Activated CD8-positive, alpha-beta memory T cell treated with anti-CD3 and anti-CD28 coated beads, Interleukin-2, amount 50 U/mL, for 1 hour (primary cell): ENCODE data around the gene PGLYRP2.

Source experiments
- DNase-seq: peaks from one replicate; pipeline ENCODE4 v3.0.0-alpha.2; 2020; ENCODE audit errors: extremely low read depth

The PGLYRP2 gene

GRCh38 chr19:15453906-15454860 is 25.1 kb downstream of the PGLYRP2 start:
- DNase-seq: no peak

DNA sequence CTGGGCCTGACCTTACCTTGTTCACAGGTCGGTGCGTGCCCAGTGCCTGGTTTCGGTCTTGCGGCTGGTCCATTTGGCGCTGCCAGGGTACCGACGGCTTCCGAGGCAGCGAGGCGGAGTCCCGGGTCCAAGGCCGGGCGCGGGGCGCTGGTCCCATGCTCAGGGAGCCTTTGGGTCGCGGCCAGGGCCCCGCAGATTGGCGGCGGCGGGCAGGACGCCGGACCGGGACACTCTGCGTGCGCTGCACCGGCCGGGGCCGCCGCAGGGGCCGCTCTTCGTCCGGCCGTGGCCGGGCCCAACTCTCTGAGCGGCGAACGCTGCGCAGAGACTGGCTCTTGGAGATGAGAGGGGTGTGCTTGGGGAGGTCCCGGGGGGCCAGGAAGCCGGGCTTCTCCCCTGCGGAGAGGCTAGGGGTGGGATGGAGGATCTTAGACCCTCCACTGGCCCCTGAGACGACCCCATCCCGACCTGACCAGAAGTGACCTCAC is 26.2 kb downstream of the PGLYRP2 start:
- DNase-seq: no peak

DNA sequence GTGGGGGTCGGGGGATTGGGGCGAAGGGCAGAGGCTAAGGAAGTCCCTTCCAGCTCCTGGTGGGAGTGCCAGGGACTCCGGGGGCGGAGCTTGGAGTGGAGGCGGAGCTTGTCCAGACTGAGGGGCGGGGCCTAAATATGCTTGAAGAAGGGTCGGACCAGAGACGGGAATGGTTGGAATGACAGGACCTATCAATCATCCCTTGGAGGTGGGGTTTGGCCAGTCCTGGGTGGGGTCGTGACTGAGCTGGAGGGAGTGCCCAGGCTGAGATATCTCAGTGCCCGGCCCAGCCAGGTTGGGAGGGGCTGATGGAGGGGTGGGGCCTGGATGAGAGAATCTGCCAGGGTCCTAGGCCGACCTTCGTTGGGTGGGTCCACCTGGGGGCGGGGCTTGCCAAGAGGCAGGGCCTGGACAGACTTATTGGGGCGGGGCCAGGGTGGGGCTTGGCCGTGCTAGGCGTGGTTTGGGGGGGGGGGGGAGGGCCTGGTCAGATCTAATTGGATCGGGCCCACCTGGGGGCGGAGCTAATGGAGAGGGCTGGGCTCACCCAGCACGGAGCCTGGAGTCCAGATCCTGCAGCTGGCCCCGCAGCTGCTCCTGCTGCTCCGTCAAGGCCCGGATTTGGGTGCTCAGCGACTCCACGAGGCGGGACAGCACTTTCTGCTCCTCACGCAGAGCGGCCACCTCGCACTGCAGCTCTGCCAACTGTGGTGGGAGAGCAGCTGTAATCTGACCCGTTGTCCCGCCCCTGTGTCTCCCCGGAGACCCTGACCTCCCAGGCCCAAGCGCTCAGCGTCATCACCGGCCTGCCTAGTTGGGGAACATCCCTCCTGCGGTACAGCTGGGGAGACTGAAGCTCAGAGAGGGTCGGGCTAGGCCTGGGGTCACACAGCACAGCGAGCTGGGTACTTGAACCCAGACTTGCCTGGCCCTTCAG is 26.9 kb downstream of the PGLYRP2 start:
- no peak for DNase-seq

GRCh38 chr19:15450528-15450890 is 28.8 kb downstream of the PGLYRP2 start:
- no peak for DNase-seq

GRCh38 chr19:15449620-15450527 is 29.4 kb downstream of the PGLYRP2 start, which contains the start of gene WIZ:
WIZ (minus strand) TSS chr19:15449956; CDS start chr19:15448307, 1,649 bp downstream.
- peak; percentile 44 for DNase-seq

DNA sequence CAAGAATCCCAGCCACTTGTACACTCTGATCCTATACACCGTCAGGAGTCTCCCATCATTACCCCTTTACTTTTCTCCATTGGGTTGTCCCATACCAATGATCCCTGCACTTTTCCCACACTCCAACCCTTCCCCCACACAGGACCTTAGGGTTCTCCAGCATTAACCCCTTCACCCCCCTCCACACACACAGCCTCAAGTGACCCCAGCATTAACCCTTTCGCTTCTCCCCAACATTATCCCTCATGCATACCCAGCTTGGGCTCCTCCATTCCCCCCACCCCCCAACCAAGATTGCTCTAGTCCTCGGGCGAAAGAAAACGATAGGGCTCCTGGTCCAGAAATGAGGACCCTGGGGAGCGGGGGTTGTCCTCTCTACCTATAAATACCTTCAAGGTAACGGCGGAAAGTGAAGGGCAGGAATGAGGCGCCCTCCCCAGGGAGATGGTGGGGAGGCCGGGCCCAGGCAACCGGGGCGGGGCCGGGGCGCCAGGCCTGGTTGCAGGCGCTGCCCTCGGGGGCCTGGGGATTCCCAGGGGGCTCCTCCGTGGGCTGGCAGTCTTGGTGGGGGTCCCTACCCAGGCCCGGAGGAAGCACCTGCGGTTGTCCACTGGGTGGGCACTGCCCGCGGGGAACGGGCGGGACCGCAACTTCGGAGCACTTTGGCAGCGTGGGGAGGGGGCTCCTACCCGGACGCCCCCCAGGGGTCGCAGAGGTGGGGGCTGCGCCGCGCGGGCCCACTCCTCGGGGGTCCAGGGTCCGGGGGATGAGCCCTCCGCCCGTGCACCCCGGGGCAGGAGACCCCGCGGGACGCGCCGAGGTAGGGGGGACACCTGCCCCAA is 30.3 kb downstream of the PGLYRP2 start:
- no peak for DNase-seq

- DNase-seq: no peak
Measured at GRCh38 chr19:15448044-15448777, 31.1 kb downstream of the PGLYRP2 start.

DNA sequence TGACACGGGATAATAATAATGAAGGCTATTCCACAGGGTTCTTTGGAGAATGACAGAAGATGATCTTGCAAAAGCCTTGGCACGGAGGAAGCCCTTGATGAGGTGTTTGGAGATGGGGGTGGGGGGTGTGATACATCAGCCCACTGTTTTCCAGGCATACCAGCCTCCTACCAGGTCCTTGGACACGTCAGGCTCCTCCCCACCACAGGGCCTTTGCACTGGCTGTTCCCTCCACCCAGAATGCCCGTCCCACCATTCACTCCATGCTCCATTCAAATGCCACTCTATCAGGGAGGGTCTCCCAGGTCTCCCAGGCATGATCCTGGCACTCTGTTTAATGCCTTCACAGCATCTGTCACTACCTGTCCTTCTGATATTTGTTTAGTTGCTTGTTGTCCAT is 32.2 kb downstream of the PGLYRP2 start:
- DNase-seq: no peak

DNA sequence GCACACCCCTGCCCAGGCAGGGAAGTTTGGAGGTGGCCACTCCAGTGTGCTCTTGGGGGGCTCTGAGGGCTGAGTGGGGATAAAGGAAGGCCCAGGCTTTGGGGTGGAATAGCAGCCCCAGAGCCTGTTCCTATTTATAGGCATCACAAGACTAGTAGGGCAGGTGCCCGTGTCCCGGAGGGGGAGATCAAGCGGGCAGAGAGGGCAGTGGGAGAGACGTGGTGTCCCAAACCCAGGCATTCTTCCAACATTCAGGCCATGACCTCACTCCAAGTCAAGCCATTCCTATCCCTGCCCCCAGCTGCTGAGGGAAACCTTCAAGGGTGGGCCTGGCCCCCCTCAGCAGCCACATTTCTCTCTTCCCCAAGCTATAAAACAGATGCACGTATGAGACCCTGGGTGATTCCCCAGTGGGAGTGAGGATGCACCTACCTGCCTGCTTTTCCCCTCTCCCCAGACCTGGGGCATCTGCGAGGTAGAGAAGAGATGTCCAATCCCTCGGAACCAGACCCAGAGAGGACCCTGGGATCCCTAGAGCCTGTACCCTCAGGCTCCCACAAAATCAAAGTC is 33.4 kb downstream of the PGLYRP2 start:
- DNase-seq: no peak

DNA sequence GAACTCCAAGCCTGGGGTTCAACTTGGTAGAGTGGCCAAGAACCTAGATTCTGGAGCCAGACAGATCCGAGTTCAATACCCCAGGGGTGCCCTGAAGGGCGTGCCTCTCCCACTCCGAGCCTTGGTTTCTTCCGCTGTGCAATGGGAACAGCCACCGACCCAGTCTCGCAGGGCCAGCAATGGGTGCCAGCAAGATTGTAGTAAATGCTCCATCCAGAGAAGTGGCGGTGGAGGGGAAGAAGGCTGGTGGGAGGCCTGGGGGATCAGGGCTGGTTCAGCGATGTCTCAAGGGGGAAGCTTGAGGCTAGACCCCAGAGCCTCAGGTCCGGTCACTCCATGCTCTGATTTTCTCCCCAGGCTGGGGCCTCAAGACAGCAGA is 34.1 kb downstream of the PGLYRP2 start:
- DNase-seq: no peak

- no peak for DNase-seq
Measured at GRCh38 chr19:15444505-15445226, 34.6 kb downstream of the PGLYRP2 start.

- DNase-seq: no peak
Measured at GRCh38 chr19:15443838-15444237, 35.5 kb downstream of the PGLYRP2 start.

DNA sequence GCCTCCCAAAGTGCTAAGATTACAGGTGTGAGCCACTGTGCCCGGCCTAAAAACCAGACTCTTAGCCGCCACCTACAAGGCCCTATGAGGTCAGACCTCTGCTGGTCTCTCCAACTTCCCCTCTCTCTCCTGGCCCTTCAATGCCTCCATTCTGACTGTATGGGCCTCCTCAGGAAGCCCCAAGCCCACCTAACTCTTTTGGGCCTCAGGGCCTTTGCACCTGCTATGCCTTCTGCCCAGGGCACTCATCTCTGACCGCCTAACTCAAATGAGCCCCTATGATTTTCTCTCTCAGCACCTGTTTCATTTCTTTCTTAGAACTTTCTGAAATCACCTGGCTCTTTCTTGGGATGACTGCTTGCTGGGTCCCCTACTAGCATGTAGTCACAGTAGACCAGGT is 36.0 kb downstream of the PGLYRP2 start:
- DNase-seq: no peak

DNA sequence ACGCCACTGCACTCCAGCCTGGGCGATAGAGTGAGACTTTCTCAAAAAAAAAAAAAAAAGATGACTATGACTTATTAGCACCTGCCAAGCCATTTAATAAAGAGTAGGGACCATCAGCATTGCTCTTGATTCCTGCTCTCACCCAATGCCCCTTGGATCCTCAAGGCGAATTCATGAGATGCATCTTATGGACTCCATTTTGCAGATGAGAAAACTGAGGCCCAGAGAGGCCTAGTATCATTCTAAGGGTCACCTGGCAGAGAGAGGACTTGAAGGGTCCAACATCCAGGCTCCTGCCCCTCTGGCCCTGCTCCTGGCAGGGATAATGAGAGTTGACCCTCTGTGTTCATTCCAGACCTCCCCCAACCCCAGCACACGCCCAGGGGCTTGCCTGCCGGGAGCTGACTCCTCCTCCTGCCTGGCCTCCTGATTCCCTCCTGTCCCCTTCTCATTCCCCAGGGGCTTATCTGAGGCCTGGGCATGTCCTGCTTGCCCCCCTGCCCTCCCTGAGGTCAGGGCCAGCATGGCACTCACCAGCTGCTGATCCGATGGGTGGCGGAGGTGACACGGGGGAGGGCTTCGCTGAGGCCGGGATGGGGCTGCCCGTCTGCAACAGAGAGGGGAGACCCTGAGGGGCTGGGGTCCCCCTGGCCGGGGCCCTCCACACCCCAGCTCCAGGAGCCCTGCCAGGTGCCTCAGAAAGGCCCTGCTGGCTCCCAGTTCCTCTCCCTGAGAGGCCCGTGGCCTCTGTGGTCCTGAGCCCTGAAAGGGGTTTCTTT is 37.0 kb downstream of the PGLYRP2 start:
- no peak for DNase-seq

- DNase-seq: no peak
Measured at GRCh38 chr19:15441317-15441716, 38.0 kb downstream of the PGLYRP2 start.

GRCh38 chr19:15439821-15440641 is 39.3 kb downstream of the PGLYRP2 start:
- DNase-seq: no peak
